Kidney glomerular epithelial cell (primary cell): ENCODE results near the gene ZNF335.
"Not testable (repeated sequence)": the region's sequence is repeated elsewhere in the genome, so short reads cannot be mapped to it uniquely, and the experiment has no call there.

Source experiments
- DNase-seq: peaks from one replicate; lab custom pipeline; 2025; lab: John Stamatoyannopoulos, UW

ZNF335 gene

GRCh38 chr20:45969712-45970634 is 2.0 kb downstream of the ZNF335 start:
- peak; percentile 11 for DNase-seq

GRCh38 chr20:45968801-45969711 is 2.9 kb downstream of the ZNF335 start:
- DNase-seq, result no peak

GRCh38 chr20:45968081-45968671 is 3.8 kb downstream of the ZNF335 start:
- no peak for DNase-seq

GRCh38 chr20:45967551-45968080 is 4.4 kb downstream of the ZNF335 start:
- no peak for DNase-seq

- no peak for DNase-seq
Measured at GRCh38 chr20:45965169-45966002, 6.6 kb downstream of the ZNF335 start.

GRCh38 chr20:45964006-45964400 is 8.0 kb downstream of the ZNF335 start:
- DNase-seq, result no peak

GRCh38 chr20:45963059-45964005 is 8.7 kb downstream of the ZNF335 start:
- DNase-seq, result no peak

GRCh38 chr20:45962031-45962755 is 9.8 kb downstream of the ZNF335 start:
- no peak for DNase-seq

GRCh38 chr20:45959956-45960630 is 11.9 kb downstream of the ZNF335 start:
- no peak for DNase-seq

GRCh38 chr20:45959126-45959525 is 12.9 kb downstream of the ZNF335 start:
- DNase-seq, result no peak

- no peak for DNase-seq
Measured at GRCh38 chr20:45958593-45958992, 13.4 kb downstream of the ZNF335 start.

GRCh38 chr20:45957021-45957941 is 14.7 kb downstream of the ZNF335 start:
- no peak for DNase-seq

- not testable (repeated sequence) for DNase-seq
Measured at GRCh38 chr20:45956326-45956725, 15.7 kb downstream of the ZNF335 start.

GRCh38 chr20:45953672-45954071 is 18.3 kb downstream of the ZNF335 start:
- no peak for DNase-seq

GRCh38 chr20:45952861-45953260 is 19.1 kb downstream of the ZNF335 start:
- DNase-seq, result no peak

- DNase-seq, result no peak
Measured at GRCh38 chr20:45951925-45952834, 19.8 kb downstream of the ZNF335 start.

GRCh38 chr20:45950330-45950646 is 21.7 kb downstream of the ZNF335 start:
- DNase-seq, result no peak
